ENCODE measurements around the gene HNRNPLL. TPM values are rescaled to one million over a fixed set of nuclear protein-coding genes. Genes with fewer than 3 reads are reported as not detected.

HNRNPLL gene
- total and polyA plus RNA-seq, 2 of the 13 experiments (the other 11 are each of a cell fraction or from before 2014, with no cell fraction given) = 49.4 to 103 TPM

DNA sequence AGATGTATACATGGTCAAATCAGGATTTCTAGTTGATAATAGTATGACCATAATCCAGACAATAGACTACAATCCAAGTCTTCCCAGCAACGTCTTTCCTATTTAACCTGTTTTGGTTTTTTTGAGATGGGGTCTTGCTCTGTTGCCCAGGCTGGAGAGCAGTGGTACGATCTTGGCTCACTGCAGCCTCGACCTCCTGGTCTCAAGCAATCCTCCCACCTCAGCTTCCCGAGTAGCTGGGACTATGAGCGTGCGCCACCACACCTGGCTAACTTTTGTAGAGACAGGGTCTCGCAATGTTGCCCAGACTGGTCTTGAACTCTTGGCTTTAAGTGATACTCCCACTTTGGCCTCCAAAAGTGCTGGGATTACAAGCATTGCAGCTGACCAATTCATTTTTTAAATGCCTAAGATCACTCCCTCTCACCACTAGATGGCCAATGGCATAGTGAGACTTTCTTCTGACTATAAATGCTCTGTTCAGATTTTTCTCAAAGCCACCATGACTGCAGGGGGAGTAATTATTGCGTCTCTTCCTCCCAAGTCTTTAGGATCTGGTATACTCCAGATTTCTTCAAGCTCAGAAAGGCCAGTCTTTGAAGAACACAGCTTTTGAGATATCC, 47.6 kb downstream of the HNRNPLL start (continued):
- TF ChIP-seq ATF5 (CRISPR knock-in tag; IDR thresholded peaks at IDR 0.05; ENCODE audit: low read depth) = no peak
- TF ChIP-seq ETS1 (CRISPR knock-in tag; IDR thresholded peaks at IDR 0.05) = no peak
- no peak for TF ChIP-seq ZNF124 (CRISPR knock-in tag; IDR thresholded peaks at IDR 0.05)
- TF ChIP-seq ZNF720 (CRISPR knock-in tag; IDR thresholded peaks at IDR 0.05) = no peak
- TF ChIP-seq KLF16 (CRISPR knock-in tag; IDR thresholded peaks at IDR 0.05) = no peak
- TF ChIP-seq ZNF644 (CRISPR knock-in tag; IDR thresholded peaks at IDR 0.05; ENCODE audit: low read depth) = 0 out of 2 replicates have a peak, but pooled peaks have one; percentile 5
- no peak for TF ChIP-seq ZNF564 (CRISPR knock-in tag; IDR thresholded peaks at IDR 0.05)
- no peak for TF ChIP-seq CENPT (CRISPR knock-in tag; IDR thresholded peaks at IDR 0.05; ENCODE audit: low read depth)
- no peak for TF ChIP-seq ZNF326 (CRISPR knock-in tag; IDR thresholded peaks at IDR 0.05; ENCODE audit: borderline replicate concordance)
- peak; percentile 32; the same call in 1 of the 2 replicates for TF ChIP-seq POLR2G (IDR thresholded peaks at IDR 0.05; ENCODE audit: low read depth, low read length)
- TF ChIP-seq, protein P1, sequence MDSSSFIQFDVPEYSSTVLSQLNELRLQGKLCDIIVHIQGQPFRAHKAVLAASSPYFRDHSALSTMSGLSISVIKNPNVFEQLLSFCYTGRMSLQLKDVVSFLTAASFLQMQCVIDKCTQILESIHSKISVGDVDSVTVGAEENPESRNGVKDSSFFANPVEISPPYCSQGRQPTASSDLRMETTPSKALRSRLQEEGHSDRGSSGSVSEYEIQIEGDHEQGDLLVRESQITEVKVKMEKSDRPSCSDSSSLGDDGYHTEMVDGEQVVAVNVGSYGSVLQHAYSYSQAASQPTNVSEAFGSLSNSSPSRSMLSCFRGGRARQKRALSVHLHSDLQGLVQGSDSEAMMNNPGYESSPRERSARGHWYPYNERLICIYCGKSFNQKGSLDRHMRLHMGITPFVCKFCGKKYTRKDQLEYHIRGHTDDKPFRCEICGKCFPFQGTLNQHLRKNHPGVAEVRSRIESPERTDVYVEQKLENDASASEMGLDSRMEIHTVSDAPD (CRISPR knock-in tag; IDR thresholded peaks at IDR 0.05) = 0 out of 2 replicates have a peak, but pooled peaks have one; percentile 22
- no peak for TF ChIP-seq ZNF136 (CRISPR knock-in tag; IDR thresholded peaks at IDR 0.05; ENCODE audit: low read depth)
- TF ChIP-seq, protein P2, sequence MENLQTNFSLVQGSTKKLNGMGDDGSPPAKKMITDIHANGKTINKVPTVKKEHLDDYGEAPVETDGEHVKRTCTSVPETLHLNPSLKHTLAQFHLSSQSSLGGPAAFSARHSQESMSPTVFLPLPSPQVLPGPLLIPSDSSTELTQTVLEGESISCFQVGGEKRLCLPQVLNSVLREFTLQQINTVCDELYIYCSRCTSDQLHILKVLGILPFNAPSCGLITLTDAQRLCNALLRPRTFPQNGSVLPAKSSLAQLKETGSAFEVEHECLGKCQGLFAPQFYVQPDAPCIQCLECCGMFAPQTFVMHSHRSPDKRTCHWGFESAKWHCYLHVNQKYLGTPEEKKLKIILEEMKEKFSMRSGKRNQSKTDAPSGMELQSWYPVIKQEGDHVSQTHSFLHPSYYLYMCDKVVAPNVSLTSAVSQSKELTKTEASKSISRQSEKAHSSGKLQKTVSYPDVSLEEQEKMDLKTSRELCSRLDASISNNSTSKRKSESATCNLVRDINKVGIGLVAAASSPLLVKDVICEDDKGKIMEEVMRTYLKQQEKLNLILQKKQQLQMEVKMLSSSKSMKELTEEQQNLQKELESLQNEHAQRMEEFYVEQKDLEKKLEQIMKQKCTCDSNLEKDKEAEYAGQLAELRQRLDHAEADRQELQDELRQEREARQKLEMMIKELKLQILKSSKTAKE (CRISPR knock-in tag; IDR thresholded peaks at IDR 0.05; ENCODE audit: borderline replicate concordance) = no peak
- no peak for TF ChIP-seq ELF3 (CRISPR knock-in tag; IDR thresholded peaks at IDR 0.05)
- no peak for TF ChIP-seq ZNF232 (CRISPR knock-in tag; IDR thresholded peaks at IDR 0.05; ENCODE audit: borderline replicate concordance)
- TF ChIP-seq ZNF138 (CRISPR knock-in tag; IDR thresholded peaks at IDR 0.05; ENCODE audit: low read depth) = no peak
